GM10248 (cell line): Measurements from ENCODE around the gene KRT78.

Source experiments
- CTCF ChIA-PET: fragments of 300-600 bp; sonication (Branson Sonifier 250); formaldehyde crosslinking; extraction: SDS; loops from one replicate; lab custom pipeline; 2021; ENCODE audit warnings: antibody characterized with exemption; lab: Yijun Ruan, JAX
- POLR2A ChIA-PET: fragments of 350-650 bp; sonication (Branson Sonifier 250); formaldehyde crosslinking; extraction: SDS; loops from one replicate; lab custom pipeline; 2020; ENCODE audit warnings: antibody characterized with exemption; lab: Yijun Ruan, JAX
- DNase-seq: peaks from one replicate; pipeline ENCODE4 v3.0.0; 2012; ENCODE audit errors: extremely low spot score
- CTCF ChIP-seq: IDR thresholded peaks from 2 replicates; pipeline ENCODE4 v1.5.1; 2012; ENCODE audit warnings: mild to moderate bottlenecking, low read depth; ENCODE audit errors: extremely low read depth, missing control alignments, control extremely low read depth

KRT78 gene

GRCh38 chr12:52826611-52827498, 21.9 kb downstream of the KRT78 start:
- ChIA-PET CTCF (no interaction called here), POLR2A (no interaction called here)
- no peak for TF ChIP-seq CTCF
- no peak for DNase-seq

- CTCF ChIA-PET = no interaction called here
- POLR2A ChIA-PET = no interaction called here
- DNase-seq = no peak
- TF ChIP-seq CTCF = no peak
Observed at GRCh38 chr12:52825961-52826360, 22.8 kb downstream of the KRT78 start.

GRCh38 chr12:52824741-52825410, 23.9 kb downstream of the KRT78 start:
- TF ChIP-seq CTCF = no peak
- no peak for DNase-seq
- POLR2A ChIA-PET = no interaction called here
- CTCF ChIA-PET = no interaction called here

- DNase-seq = no peak
- CTCF ChIA-PET = interaction anchor here (1.4 kb wide), 1 partner anchor 61 kb away, joined by 4 read pairs; no protein-coding TSS in a partner anchor
- POLR2A ChIA-PET = no interaction called here
Observed at GRCh38 chr12:52823761-52824450, 24.9 kb downstream of the KRT78 start.

GRCh38 chr12:52822771-52823510, 25.9 kb downstream of the KRT78 start:
- DNase-seq = no peak
- ChIA-PET POLR2A (no interaction called here), CTCF (interaction anchor here (1.4 kb wide), 1 partner anchor 62 kb away, joined by 4 read pairs; no protein-coding TSS in a partner anchor)
- TF ChIP-seq CTCF = no peak

More at GRCh38 chr12:52823761-52824450, 24.9 kb downstream of the KRT78 start:
- no peak for TF ChIP-seq CTCF
